HEK293 (cell line): ENCODE results near the gene GGNBP2.

Experiments
- CTCF ChIP-seq: fragments of 450-650 bp; formaldehyde crosslinking; IDR thresholded peaks from 2 replicates; pipeline ENCODE4 v1.5.1; 2016; ENCODE audit warnings: missing biosample characterization, missing genetic modification characterization
- KLF7 ChIP-seq: fragments of 450-650 bp; formaldehyde crosslinking; IDR thresholded peaks from 2 replicates; pipeline ENCODE4 v1.5.1; 2016; ENCODE audit warnings: missing biosample characterization, missing genetic modification characterization, borderline replicate concordance
- ZBTB7A ChIP-seq: fragments of 450-650 bp; formaldehyde crosslinking; IDR thresholded peaks from 2 replicates; pipeline ENCODE4 v1.5.1; 2016; ENCODE audit warnings: low read depth, missing biosample characterization, missing genetic modification characterization
- ZNF174 ChIP-seq: fragments of 450-650 bp; formaldehyde crosslinking; IDR thresholded peaks from 2 replicates; pipeline ENCODE4 v1.5.0; 2017; ENCODE audit warnings: missing biosample characterization, mild to moderate bottlenecking, missing genetic modification characterization
- ZNF274 ChIP-seq, 2 experiments: fragments of 200-500 bp in 1 of 2; fragments of 450-650 bp in 1 of 2; sonication (Bioruptor generic) in 1 of 2; formaldehyde crosslinking in 1 of 2; IDR thresholded peaks; 2 replicates each; pipeline versions ENCODE4 v1.5.1 to v1.6.1; 2014 to 2016; ENCODE audit warnings: borderline replicate concordance in 1 of 2, inconsistent platforms in 1 of 2, low read length in 1 of 2, missing biosample characterization in 1 of 2, missing genetic modification characterization in 1 of 2
- ZNF311 ChIP-seq: fragments of 450-650 bp; formaldehyde crosslinking; IDR thresholded peaks from 2 replicates; pipeline ENCODE4 v1.5.1; 2017; ENCODE audit warnings: missing biosample characterization, missing genetic modification characterization, borderline replicate concordance
- ZNF366 ChIP-seq: fragments of 450-650 bp; formaldehyde crosslinking; conservative IDR thresholded peaks from 2 replicates; pipeline ENCODE4 v1.5.1; 2016; ENCODE audit warnings: missing biosample characterization, missing genetic modification characterization
- ZNF600 ChIP-seq: fragments of 450-650 bp; formaldehyde crosslinking; IDR thresholded peaks from 2 replicates; pipeline ENCODE4 v1.5.1; 2016; ENCODE audit warnings: missing biosample characterization, missing genetic modification characterization
- ZNF670 ChIP-seq: fragments of 450-650 bp; formaldehyde crosslinking; IDR thresholded peaks from 2 replicates; pipeline ENCODE4 v1.5.1; 2016; ENCODE audit warnings: missing biosample characterization, missing genetic modification characterization, low read depth
- ZNF76 ChIP-seq: fragments of 450-650 bp; formaldehyde crosslinking; IDR thresholded peaks from 2 replicates; pipeline ENCODE4; 2016; ENCODE audit warnings: low read depth, missing biosample characterization, missing genetic modification characterization, borderline replicate concordance
- ZSCAN5A ChIP-seq: fragments of 450-650 bp; formaldehyde crosslinking; IDR thresholded peaks from 2 replicates; pipeline ENCODE4 v1.5.1; 2016; ENCODE audit warnings: missing biosample characterization, missing genetic modification characterization

DNA sequence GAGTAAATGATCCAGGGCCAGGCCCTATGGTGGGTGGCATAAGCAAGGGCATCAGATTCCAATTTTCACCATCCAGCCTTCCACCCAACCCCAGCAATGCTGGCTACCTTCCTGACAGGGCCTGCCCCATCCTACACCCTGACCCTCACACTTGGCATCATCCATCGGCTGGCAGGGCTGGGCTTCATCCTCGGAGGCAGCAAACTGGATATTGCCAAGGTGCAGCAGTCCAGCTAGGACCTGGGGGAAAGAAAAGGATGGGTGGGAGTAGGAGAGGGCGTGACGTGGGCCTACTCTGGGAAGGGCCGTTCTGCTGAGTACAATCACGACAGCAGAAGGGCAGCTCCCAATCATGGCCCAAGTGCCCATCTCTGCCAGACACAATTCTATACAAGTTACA lies 33.5 kb upstream of the GGNBP2 start:
- TF ChIP-seq ZNF600 (tag by site-specific recombination) (no peak), CTCF (tag by site-specific recombination) (no peak), ZNF76 (tag by site-specific recombination) (no peak), ZNF366 (tag by site-specific recombination) (no peak), ZBTB7A (no peak), ZNF274 (IDR thresholded peaks at IDR 0.05; ENCODE audit: low read length) (no peak), ZNF274 (tag by site-specific recombination; IDR thresholded peaks at IDR 0.05; ENCODE audit: borderline replicate concordance) (no peak), ZNF670 (tag by site-specific recombination) (no peak), ZNF311 (tag by site-specific recombination) (no peak), ZSCAN5A (tag by site-specific recombination) (no peak), ZNF174 (no peak), KLF7 (tag by site-specific recombination) (no peak)
